RPMI8226 (cell line): ENCODE measurements around the gene TSEN34.
"Not testable (repeated sequence)": the region's sequence is repeated elsewhere in the genome, so short reads cannot be mapped to it uniquely, and the experiment has no call there.

Source experiments
- DNase-seq: peaks from one replicate; pipeline ENCODE4 v3.0.0-alpha.2; 2015

TSEN34 gene

DNA sequence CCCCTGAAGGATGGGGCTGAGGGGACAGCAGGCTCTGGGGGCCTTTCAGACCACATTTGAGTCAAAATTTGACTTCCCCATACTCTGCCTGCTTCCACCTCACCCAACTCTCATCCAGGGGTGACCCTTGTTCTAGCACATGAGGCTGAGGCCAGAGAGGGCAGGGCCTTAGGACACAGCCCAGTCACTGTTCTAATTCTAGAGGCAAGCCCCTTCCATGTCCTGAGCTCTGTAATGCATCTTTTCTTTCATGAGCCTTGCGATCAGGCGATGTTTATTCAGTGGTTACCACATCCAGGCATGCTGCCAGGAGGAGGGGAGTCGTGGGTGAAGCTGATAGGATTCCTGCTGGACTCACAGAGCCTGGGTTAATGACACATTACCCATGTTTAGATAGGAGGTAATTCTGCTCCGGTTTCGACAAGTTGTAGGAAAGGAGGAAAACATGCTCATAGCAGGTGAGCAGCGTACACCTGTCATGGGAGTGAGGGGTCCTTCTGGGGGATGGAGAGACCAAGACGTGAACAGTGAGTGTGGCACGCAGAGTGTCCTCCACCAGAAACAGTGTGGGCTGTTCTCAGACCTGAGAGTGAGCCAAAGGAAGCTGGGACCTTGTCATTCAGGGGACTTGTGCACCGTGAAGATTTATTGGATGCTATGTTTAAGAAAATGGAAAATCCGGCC, 18.8 kb downstream of the TSEN34 start:
- DNase-seq = peak; percentile 84

DNA sequence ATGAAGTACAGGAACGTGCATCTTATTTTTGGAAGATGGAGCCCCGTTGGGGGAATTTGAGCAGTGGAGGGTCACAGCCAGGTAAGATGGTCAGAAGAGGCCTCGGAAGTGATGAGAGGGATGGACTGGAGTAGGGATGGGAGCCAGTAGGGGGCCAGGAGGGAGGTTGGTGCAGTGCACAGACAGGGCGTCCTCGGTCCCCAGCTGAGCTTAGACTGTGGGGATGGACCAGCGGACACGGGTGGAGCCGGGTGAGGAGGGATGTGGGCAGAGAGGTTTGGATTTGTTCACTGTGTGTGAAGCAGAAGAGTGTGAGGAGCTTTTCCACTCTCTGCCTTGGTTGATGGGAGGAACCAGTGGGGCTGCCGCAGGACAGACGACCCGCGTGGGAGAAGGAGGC, 20.1 kb downstream of the TSEN34 start:
- no peak for DNase-seq

DNA sequence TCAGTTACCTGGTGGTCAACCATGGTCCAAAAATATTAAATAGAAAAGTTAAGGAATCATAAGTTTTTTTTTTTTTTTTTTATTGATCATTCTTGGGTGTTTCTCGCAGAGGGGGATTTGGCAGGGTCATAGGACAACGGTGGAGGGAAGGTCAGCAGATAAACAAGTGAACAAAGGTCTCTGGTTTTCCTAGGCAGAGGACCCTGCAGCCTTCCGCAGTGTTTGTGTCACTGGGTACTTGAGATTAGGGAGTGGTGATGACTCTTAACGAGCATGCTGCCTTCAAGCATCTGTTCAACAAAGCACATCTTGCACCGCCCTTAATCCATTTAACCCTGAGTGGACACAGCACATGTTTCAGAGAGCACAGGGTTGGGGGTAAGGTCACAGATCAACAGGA, 23.1 kb downstream of the TSEN34 start:
- DNase-seq = not testable (repeated sequence)

DNA sequence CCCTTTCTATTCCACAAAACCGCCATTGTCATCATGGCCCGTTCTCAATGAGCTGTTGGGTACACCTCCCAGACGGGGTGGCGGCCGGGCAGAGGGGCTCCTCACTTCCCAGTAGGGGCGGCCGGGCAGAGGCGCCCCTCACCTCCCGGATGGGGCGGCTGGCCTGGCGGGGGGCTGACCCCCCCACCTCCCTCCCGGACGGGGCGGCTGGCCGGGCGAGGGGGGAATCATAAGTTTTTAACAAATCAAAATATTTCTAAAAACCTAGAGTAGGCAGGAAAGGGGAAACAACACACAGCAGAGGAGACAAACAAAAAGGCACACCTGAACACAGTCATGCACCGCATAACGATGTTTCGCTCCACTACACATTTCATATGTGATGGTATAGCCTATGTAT, 23.6 kb downstream of the TSEN34 start:
- not testable (repeated sequence) for DNase-seq

DNA sequence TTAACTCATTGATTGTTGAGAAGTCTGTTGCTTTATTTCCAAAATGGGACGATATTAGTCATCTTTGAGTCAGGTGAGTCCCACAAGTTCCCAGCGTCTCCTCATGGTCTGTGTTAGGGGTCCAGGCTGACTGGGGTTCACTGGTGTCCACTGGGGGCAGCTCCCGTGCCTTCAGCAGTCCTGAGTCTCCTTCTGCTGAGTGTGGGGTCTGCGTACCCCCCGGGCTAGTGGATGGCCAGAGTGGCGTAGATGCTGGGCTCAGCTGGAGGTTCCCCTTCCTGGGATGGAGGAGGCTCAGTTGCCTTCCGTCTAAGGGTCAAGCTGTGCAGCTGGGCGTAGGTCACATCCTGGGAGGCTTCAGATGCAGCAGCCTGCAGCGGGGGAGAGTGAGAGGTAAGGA, 25.8 kb downstream of the TSEN34 start:
- no peak for DNase-seq

DNA sequence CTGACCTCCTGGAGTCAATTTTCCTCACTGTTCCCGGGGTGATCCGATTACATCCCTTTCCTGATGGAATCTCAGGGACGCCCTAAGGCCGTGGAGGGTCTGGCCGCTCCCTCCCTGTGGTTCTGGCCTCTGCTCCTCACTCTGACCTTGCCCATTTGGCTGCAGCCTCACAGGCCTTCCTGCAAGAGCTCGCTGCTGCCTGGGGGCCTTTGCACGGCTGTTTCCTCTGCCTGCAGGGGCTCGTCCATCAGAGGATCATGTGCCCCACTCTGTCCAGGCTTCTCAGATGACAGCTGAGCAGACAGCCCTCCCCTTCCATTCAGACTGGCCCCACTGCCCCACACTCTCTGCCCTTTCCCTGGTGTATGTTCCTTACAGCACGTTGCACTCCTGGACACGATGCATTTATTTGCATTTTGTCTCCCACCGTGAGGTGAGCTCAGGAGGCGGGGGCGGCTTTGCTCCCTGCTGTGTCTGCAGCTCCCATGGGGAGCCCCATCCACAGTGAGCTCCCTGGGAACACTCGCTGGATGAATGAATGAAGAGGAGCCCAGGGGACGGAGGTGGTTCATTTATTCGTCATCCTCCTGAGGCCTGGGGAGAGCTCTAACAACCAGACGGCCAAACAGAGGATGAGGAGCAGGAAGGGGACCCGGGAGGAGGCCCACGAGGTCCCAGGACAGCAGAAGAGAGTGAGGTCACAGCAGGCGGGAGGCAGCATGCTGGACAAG, 26.6 kb downstream of the TSEN34 start:
- DNase-seq = not testable (repeated sequence)

DNA sequence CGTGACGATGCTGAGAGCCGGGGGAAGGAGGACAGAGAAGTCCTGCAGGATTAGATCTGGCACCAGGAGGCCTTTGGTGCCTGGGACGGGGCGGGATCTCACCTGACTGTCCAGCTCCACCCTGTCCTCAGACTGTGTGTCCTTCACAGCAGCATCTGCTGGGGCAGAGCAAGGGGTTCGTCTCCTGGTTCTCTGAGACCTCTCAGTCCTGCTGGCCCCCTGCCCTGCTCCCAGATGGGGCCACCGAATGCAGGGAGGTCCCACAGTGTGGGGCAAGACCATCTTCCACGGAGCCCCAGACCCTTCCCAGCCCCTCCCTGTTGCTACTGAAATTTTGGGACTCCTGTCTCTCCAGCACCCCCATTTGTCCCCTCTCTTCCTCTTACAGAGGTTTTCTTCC, 27.2 kb downstream of the TSEN34 start:
- DNase-seq = no peak

DNA sequence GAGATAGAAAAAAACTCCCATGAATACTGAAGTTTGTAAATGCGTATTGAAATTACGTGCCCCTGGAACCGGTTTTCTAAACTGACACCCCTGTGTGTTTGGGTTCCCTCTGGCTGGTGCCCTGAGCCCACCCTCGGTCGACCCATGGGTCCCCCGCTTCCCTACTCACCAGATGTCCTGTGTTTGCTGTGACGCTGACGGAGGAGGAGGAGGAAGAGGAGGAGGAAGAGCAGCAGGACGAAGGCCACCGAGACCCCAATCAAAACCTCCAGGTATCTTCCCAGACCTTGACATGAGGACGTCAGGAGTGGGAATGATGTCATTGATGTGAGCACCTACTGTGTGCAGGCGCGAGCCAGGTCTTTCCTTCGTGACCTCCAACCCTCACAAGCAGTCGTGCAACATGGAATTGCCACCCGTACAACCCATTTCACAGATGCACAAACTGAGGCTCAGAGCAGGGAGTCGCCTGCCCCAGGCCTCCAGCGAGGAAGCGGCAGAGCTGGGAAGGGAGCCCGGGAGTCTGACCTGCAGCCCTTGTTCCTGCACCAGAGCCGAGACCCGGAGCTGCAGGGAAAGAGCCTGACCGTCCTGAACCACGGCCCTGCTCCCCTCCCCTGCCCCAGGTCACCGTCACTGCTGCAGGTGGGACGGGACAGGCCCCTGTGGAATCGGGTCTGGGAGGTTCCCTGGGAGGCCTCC, 28.0 kb downstream of the TSEN34 start:
- no peak for DNase-seq

DNA sequence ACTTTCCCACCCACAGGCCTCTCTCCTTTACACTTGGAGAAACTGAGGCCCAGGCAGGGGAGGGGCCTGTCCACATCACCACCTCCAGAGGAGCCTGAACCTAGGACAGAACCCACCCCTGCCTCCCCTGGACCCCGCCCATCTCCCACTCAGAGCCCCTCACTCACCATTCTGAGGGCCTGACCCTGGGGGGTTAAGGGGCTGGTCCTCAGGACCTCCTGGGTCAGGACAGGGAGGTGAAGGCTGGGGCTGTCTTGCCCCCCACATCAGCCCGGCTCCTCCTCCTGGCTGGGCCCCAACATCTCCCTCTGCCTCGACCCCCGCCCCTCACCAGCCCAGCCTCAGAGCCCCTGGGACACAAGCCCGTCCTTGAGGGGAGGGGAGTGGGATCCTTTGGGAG, 28.6 kb downstream of the TSEN34 start:
- not testable (repeated sequence) for DNase-seq

DNA sequence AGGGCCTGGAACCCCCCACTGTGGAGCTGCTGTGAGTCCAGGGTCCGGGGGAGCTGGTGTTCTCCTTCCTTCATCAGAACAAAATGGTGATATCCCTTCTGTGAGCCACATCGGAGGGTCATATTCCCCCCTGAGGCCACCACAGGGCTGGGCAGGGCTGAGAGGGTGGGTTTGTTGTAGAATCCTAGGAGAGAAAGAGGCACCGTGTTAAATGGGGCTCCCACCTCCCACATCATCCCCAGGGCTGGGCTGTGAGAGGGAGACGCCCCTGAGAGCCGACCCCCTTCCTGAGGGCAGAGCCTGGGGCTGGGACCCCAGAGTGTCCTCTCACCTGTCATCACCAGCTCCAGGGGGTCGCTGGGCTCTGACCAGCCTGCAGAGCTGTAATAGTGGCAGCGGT, 30.8 kb downstream of the TSEN34 start:
- DNase-seq = not testable (repeated sequence)

DNA sequence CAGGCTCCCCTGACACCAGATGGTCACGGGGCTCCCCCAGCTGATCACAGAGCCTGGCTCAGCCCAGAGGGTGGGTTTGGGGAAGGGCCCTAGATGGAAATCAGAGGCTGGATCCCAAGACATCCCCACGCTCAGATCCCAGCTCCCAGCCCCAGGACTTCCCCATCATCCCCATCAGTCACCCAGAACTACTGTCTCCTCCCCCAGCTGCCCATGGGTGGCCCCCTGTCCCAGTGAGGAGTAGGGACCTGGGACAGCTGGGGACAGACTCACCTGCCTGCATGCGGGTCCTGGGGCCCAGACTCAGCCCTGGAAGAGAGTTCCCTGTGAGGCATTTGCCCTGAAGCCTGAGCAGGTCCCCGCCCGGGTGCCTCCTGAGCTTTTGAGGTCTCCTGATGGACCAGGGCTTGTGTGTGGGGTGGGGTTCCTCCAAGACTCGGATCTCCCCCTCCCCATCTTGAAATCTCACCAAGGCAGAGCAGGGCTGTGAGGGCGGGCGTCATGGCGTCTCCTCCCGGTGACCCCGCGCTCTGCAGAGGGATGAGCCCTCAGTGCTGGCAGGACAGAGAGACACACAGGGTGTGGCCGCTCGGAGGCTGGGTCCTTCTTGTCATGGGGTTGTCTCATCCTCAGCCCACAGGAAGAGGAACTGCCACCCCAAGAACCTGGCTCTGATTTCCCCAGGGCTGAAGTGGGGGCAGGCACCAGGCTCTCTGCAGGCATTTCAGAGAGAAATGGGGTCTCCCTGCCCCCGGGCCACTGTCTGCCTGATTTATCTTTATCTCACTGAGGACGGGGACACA, 31.6 kb downstream of the TSEN34 start, which contains the start of gene LILRB3:
Gene LILRB3 (minus strand): TSS at position 534 of the 803 bp plus-strand sequence. CDS start 31 bp downstream, at position 503.
- not testable (repeated sequence) for DNase-seq

DNA sequence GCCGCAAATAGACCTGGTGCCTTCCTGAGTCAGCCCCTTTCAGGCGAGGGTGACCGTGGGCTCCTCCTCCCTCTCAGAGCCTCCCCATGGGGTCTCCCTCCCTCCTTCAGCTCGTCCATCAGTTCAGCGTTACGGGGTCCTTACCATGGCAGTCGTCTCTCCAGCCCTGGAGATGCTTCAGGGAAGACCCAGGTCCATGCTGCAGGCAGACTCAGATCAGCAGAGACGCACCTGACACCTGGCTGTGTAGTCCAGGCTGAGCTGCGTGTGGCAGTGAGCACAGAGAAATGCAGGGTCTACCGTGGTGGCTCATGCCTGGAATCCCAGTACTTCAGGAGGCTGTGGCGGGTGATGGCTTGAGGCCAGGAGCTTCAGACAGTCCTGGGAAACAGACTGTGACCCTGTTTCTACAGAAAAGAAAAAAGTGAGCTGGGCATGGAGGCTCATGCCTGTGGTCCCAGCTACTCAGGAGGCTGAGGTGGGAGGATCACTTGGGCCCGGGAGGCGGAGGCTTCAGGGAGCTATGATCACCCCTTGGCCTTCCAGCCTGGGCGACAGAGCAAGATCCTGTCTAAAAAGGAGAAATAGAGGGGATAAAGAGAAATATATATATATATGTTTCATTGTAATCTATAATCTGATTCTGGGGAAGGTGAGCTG, 32.3 kb downstream of the TSEN34 start:
- DNase-seq = not testable (repeated sequence)

DNA sequence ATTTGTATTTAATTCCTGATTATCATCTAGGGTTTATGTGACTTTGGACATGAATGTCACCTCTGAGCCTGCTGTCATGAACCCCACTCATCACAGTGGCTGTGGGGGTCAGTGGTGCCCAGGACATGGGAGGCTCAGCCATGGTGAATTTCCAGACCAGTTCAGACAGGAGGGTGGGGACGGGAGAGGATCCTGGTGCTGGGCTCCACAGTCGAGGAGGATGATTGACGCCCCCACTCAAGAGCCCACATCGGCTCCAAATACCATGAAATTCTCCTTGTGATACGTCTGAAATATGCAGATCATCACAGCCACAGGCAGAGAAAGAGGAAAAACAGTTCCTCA, 32.8 kb downstream of the TSEN34 start:
- DNase-seq = not testable (repeated sequence)

DNA sequence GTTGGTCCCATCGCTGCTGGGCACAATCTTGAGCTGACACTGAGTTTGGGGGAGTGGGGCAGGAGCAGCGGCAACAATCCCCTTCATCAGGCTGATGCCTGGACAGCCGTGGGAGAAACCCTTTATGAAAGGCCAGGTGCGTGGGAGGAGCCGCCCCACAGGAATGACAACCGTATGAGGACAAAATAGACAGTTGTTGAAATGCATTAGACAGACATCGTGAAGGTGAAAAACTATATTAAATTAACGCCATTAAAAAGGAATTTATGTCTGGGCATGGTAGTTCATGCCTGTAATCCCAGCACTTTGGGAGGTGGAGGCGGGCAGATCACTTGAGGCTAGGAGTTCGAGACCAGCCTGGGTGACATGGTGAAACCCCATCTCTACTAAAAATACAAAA, 33.5 kb downstream of the TSEN34 start:
- not testable (repeated sequence) for DNase-seq

DNA sequence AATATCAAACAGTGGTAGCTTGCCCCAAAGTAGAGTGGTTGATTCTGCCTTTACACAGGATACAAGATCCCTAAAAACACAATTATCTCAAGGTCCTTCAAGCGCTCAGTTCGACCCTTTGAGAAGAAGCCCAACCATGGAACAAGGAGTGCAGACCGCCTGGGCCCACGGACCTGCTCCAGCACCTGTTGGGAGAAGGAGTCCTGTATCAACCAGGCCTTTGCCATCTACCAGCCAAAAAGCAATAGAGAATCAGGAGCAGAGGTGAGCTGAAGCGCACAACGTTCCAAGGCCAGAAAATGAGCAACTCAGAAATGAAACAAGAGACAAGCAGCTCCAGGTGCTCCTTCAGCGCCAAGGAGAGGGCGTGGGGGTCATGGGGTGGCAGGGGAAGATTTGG, 38.0 kb downstream of the TSEN34 start:
- no peak for DNase-seq

DNA sequence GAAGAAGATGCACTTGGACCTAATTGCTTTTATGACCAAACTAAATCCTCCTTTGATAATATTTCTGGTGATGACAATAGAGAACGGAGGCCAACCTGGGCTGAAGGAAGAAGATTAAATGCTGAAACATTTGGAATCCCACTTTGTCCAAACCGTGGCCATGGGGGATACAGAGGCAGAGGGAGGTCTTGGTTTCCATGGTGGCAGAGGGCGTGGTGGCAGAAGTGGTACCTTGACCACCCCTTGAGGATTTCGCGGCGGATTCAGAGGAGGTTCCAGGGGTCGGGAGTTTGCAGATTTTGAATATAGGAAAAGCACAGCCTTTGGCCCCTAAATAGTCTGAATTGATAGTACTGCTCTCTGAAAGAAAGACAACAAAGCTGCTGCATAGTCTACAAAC, 38.9 kb downstream of the TSEN34 start:
- DNase-seq = no peak

DNA sequence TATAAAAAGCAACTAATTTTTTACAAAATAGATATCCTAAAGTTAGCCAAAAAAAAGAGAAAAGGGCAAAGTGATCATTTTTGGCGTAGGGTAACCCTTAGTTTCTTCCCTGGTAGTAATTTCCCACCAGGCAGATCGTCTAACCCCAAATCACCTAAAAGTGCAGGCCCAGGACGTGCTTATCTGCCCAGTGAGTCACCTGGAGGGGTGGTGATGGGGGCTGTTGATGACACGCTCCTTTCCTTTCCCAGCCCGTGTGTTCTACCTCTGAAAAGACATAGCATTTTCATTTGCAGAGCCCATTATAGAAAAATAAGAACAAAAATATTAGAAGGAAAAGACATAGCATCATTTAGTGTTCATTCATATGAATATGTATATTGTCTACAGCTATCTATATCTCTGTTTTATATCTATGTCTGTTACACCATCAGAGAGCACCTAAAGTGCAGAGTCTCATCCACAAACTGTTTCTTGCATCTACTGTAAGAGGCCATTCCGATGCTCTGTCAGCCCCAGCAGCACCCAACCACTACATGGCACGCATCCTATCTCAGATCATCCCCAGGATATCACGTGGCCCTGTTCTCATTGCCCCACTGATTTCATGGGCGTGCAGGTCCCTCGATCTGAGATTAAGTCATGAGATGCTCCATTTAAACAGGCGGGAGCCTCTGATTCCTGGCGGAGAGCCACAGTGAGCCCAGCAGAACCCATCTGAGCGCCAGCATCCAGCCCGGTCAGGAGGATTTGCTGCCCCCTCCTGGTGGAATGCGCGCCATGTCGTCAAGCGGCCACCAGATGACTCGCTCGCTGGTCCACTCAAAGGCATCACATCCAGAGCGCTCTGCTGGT, 40.2 kb downstream of the TSEN34 start:
- peak; percentile 86 for DNase-seq

DNA sequence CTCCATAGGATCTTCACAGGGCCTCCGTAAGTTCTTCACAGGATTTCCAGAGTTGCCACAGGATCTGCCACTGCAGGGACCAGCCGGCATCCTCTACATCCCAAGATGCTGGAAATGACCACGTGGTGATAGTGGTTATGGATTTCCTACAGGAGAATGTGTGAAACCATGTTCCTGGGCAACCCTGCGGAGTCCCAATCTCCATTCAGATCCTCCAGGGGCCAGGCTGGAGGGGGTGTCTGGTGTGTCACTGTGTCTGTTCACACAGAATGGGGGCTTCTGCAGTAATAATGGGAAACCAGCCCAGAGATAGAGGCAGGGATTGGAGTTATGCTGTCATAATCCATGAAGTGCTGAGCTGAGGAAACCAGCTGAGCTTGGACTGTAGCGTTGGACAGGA, 42.8 kb downstream of the TSEN34 start:
- no peak for DNase-seq

DNA sequence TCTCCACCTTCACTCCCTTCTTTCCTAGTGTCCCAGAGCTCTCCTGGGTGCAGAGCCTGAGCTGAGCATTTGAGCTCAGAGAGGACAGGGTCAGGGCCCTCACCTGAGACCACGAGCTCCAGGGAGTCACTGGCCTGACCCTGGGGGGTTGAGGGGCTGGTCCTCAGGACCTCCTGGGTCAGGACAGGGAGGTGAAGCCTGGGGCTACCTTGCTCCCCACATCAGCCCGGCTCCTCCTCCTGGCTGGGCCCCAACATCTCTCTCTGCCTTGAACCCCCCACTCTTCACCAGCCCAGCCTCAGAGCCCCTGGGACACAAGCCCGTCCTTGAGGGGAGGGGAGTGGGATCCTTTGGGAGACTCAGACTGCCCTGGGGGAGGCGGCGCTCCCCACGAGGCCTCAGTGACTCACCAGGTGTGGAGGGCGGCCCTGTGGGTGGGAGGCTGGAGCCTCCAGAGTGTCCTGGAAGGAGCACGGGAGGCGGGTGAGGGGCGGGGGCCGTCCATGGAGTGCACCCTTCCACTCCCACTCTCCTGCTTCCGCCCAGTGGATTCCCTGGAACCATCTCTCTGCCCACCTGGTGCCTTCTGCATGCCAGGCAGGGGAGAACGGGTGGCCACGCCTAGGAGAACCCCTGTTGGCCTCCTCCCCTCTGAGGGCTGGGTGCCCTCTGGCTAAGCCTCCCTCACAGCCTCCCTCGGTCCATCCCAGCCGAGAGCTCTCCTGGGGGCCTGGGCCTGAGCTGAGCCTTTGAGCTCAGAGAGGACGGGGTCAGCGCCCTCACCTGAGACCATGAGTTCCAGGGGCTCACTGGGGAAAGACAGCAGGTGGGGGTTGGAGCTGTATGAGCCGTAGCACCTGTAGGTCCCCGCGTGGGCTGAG, 48.6 kb downstream of the TSEN34 start:
- not testable (repeated sequence) for DNase-seq
